Activated CD8-positive, alpha-beta T cell treated with anti-CD3 and anti-CD28 coated beads for 36 hours (primary cell): Measurements from ENCODE around the gene TBX6. TPM values are rescaled to one million over a fixed set of nuclear protein-coding genes. Genes with fewer than 3 reads are reported as not detected.
A peak's percentile ranks its signal among the peaks of the same experiment; 100 is the strongest.

Experiments used
- ATAC-seq: fragments of 200-7000 bp; cut with Tn5 transposase; one replicate; pipeline ENCODE4 v1.10.0; 2021; ENCODE audit warnings: mild to moderate bottlenecking, moderate library complexity
- CTCF ChIA-PET: fragments of 350-600 bp; sonication (Branson Sonifier 250); formaldehyde crosslinking; loops from one replicate; lab custom pipeline; 2021; ENCODE audit warnings: antibody characterized with exemption; lab: Charles Lee
- POLR2A ChIA-PET: fragments of 350-600 bp; sonication (Branson Sonifier 250); formaldehyde crosslinking; loops from one replicate; lab custom pipeline; 2021; ENCODE audit warnings: antibody characterized with exemption; lab: Charles Lee
- DNase-seq: peaks from one replicate; pipeline ENCODE4 v3.0.0-alpha.2; 2020
- H3K27ac Mint-ChIP-seq: one replicate; pipeline ENCODE4 v1.8.0; 2021; ENCODE audit warnings: mild to moderate bottlenecking, mixed read lengths
- H3K27me3 Mint-ChIP-seq: one replicate; pipeline ENCODE4 v1.8.0; 2021; ENCODE audit warnings: mixed read lengths
- H3K36me3 Mint-ChIP-seq: one replicate; pipeline ENCODE4 v1.8.0; 2021; ENCODE audit warnings: low read depth, mixed read lengths
- H3K4me1 Mint-ChIP-seq: one replicate; pipeline ENCODE4 v1.8.0; 2021; ENCODE audit warnings: low read depth, mixed read lengths
- H3K4me3 Mint-ChIP-seq: one replicate; pipeline ENCODE4 v1.8.0; 2021; ENCODE audit warnings: mild to moderate bottlenecking, moderate library complexity, mixed read lengths
- H3K9me3 Mint-ChIP-seq: one replicate; pipeline ENCODE4 v1.8.0; 2021; ENCODE audit warnings: mixed read lengths
- intact Hi-C: fragments of 100-400 bp; cut with micrococcal nuclease; formaldehyde crosslinking; loops from one replicate; pipeline ENCODE4 v1.10.0; 2022
- total RNA-seq, 2 experiments: library from RNA; stranded (reverse); gene quantifications; one replicate each; pipeline ENCODE4 v1.2.3, GENCODE V29; 2021
- TF ChIP-seq, protein P1 (sequence below): fragments of 200-600 bp; IDR thresholded peaks from one replicate; pipeline ENCODE4 v1.8.0; 2022; ENCODE audit warnings: antibody characterized with exemption, mild to moderate bottlenecking

Gene TBX6
- total RNA-seq, 2 experiments from 2014 or later: 2.5 TPM

DNA sequence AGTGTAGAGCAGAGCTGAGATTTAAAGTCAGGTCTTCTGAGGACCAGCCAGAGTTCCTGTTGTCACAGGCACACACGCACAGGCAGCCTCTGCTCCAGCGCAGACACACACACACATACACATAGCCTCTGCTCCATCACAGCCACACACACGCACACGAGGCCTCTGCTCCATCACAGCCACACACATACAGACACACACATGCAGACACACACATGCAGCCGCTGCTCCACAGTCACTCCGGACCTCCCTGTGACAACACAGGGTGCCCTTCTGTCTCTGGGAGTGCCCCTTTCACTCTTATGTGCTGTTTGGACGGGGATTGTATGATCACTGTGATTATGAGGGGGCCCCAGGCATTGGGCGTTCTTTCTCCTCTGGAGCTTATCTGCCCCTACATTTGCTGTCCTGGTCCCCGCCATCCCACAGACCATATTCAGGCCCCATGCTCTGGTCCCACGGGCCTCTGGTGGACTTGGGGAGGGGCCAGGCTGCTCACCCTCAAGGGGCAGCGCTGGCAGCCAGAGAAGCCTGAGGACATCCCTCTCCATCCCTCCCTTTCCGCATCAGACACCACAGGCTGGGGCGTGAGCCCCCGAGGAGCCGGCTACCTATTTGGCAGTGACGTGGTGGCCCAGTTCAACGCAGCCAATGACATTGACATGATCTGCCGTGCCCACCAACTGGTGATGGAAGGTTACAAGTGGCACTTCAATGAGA is 7.5 kb downstream of the TBX6 start:
- ATAC-seq: no peak
- H3K4me3 Mint-ChIP-seq: no peak overlapping the region
- POLR2A ChIA-PET: interaction anchor here (1.4 kb wide), 1 partner anchor 8 kb away, joined by 4 read pairs; the partner anchor contains the start of gene TBX6

DNA sequence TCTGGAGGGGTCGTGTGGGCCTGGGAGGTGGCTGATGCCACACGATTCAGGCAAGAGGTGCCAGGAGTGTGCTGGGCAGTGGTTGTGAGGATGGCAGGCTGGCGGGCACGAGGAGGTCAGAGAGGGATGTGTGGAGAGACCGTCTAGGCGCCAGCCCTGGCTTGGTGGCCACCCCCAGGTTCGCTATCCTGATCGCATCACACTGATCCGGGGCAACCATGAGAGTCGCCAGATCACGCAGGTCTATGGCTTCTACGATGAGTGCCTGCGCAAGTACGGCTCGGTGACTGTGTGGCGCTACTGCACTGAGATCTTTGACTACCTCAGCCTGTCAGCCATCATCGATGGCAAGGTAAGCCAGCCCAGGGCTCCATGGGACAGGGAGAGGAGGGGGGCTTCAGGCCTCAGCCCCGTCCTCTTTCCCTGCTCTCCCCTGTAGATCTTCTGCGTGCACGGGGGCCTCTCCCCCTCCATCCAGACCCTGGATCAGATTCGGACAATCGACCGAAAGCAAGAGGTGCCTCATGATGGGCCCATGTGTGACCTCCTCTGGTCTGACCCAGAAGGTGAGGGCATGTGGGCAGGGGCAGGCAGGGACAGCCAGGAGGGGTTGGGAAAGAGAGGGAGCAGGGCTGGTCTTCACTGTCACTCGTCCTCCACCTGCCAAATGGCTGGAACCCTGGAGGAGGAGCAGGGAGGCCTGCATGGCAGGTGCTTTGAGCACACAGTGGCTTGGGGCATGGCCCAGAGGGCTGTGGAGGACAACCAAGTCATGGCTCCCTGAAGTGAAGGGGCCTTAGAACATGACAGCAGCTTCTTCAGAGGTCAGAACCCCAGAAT is 8.3 kb downstream of the TBX6 start:
- peak overlapping the region; percentile 21 for H3K27ac Mint-ChIP-seq
- TF ChIP-seq, protein P1, sequence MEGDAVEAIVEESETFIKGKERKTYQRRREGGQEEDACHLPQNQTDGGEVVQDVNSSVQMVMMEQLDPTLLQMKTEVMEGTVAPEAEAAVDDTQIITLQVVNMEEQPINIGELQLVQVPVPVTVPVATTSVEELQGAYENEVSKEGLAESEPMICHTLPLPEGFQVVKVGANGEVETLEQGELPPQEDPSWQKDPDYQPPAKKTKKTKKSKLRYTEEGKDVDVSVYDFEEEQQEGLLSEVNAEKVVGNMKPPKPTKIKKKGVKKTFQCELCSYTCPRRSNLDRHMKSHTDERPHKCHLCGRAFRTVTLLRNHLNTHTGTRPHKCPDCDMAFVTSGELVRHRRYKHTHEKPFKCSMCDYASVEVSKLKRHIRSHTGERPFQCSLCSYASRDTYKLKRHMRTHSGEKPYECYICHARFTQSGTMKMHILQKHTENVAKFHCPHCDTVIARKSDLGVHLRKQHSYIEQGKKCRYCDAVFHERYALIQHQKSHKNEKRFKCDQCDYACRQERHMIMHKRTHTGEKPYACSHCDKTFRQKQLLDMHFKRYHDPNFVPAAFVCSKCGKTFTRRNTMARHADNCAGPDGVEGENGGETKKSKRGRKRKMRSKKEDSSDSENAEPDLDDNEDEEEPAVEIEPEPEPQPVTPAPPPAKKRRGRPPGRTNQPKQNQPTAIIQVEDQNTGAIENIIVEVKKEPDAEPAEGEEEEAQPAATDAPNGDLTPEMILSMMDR: no peak
- H3K36me3 Mint-ChIP-seq: peaks cover 41% of the 10 kb centered on the region
- POLR2A ChIA-PET: interaction anchor here (0.6 to 7.4 kb wide), 3 partner anchors 8 to 9 kb away, joined by 4 to 70 read pairs (median 4); partner anchors contain the start of genes TBX6 and YPEL3
- H3K4me1 Mint-ChIP-seq: peaks cover 10% of the 10 kb centered on the region
- no peak for DNase-seq
- H3K9me3 Mint-ChIP-seq: no peaks in the 10 kb centered on the region
- H3K4me3 Mint-ChIP-seq: no peak overlapping the region
- no peaks in the 10 kb centered on the region for H3K27me3 Mint-ChIP-seq
- intact Hi-C loops: no loop called here
- no peak for ATAC-seq
- CTCF ChIA-PET: no interaction called here

More for the DNA sequence above, 7.5 kb downstream of the TBX6 start:
- no peaks in the 10 kb centered on the region for H3K9me3 Mint-ChIP-seq
- peaks cover 10% of the 10 kb centered on the region for H3K4me1 Mint-ChIP-seq
- no peaks in the 10 kb centered on the region for H3K27me3 Mint-ChIP-seq
- TF ChIP-seq, protein P1: no peak
- intact Hi-C loops: no loop called here
- peaks cover 38% of the 10 kb centered on the region for H3K36me3 Mint-ChIP-seq
- no peak for DNase-seq
- CTCF ChIA-PET: no interaction called here
- peak overlapping the region; percentile 61 for H3K27ac Mint-ChIP-seq

DNA sequence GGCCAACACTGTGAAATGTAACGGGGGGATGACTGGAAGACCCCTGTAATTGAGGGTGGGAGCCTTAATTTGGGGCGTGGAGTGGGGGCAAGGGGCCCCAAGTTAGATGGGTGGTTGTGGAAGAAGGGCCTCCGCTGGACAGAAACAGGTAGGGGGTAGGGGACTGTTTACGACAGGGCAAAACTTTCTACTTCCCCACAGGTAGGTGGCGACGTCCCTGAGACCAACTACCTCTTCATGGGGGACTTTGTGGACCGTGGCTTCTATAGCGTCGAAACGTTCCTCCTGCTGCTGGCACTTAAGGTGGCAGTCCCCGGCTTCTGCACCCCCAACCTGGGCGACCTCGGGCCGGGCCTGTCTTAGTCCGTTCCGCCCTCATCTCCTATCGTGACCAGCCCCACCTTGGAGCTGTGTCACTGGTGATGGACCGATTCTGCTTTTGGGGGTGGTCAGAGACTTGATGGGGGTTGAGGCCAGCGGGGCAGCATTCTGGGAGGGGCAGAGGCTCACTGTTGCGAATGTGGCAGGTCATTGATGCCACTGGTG is 9.1 kb downstream of the TBX6 start:
- ChIA-PET POLR2A (interaction anchor here (0.6 to 7.4 kb wide), 2 partner anchors 7 to 10 kb away, joined by 4 to 70 read pairs; partner anchors contain the start of genes TBX6 and YPEL3), CTCF (interaction anchor here (7.0 kb wide), 1 partner anchor 8 kb away, joined by 60 read pairs; the partner anchor contains the start of gene TBX6)
- intact Hi-C loops: no loop called here
- ATAC-seq: no peak
- H3K4me1 Mint-ChIP-seq: peaks cover 19% of the 10 kb centered on the region
- no peaks in the 10 kb centered on the region for H3K9me3 Mint-ChIP-seq
- peaks cover 48% of the 10 kb centered on the region for H3K36me3 Mint-ChIP-seq
- H3K27ac Mint-ChIP-seq: no peak overlapping the region
- no peak overlapping the region for H3K4me3 Mint-ChIP-seq
- H3K27me3 Mint-ChIP-seq: no peaks in the 10 kb centered on the region
- TF ChIP-seq, protein P1: no peak
- no peak for DNase-seq

DNA sequence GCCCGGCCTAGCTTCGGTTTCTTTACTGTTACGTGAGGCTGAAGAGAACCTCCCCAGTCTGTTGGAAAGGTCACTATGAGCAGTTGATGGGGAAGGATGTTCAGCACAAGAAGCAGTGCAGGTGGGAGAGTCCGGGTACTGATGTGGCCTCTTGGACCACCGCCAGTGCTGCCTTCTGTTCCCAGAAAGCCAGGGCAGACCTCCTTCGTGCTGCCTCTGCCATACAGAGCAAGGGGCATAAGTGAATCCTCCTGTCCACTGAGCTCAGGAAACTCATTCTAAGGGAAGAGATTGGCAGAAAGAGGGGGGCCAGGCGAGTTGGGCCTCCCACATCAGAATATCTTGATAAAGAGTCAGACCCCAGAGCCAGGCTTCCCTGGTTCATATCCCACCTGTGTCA is 12.2 kb downstream of the TBX6 start:
- Mint-ChIP-seq H3K9me3 (no peaks in the 10 kb centered on the region), H3K27me3 (no peaks in the 10 kb centered on the region), H3K4me1 (peaks cover 34% of the 10 kb centered on the region), H3K36me3 (peaks cover 58% of the 10 kb centered on the region), H3K4me3 (no peak overlapping the region), H3K27ac (no peak overlapping the region)
- intact Hi-C loops: no loop called here
- ATAC-seq (no peak), DNase-seq (no peak)
- ChIA-PET CTCF (interaction anchor here (1.9 to 7.0 kb wide), 2 partner anchors 11 to 12 kb away, joined by 5 to 60 read pairs; partner anchors contain the start of gene TBX6), POLR2A (interaction anchor here (0.6 to 8.5 kb wide), 5 partner anchors 13 to 285 kb away, joined by 3 to 83 read pairs (median 4); partner anchors contain the start of genes ALDOA, TBX6 and YPEL3)
- TF ChIP-seq, protein P1: no peak
